SK-N-SH (cell line): Measurements from ENCODE around the gene OPHN1. TPM values are rescaled to one million over a fixed set of nuclear protein-coding genes. Genes with fewer than 3 reads are reported as not detected.

Experiments used
- CTCF ChIA-PET: fragments of 300-600, 350-600 bp; formaldehyde crosslinking; extraction: SDS; loops from one replicate; lab custom pipeline; 2021; lab: Yijun Ruan, JAX
- POLR2A ChIA-PET: fragments of 350-600 bp; sonication (Branson Sonifier 250); formaldehyde crosslinking; extraction: SDS; loops from one replicate; lab custom pipeline; 2020; ENCODE audit warnings: antibody characterized with exemption, inconsistent platforms; lab: Yijun Ruan, JAX
- DNase-seq: peaks from one replicate; pipeline ENCODE4 v3.0.0; 2012
- H2AFZ ChIP-seq: fragments of 200-600 bp; sonication (generic); 2 replicates; pipeline ENCODE4 v1.8.1; 2016; ENCODE audit warnings: antibody characterized with exemption, mild to moderate bottlenecking, low read depth
- H3F3A ChIP-seq: fragments of 200-600 bp; sonication (generic); replicated peaks from 2 replicates; pipeline ENCODE3; 2016; ENCODE audit warnings: antibody characterized with exemption, mild to moderate bottlenecking; ENCODE audit not compliant: insufficient read depth
- H3K27ac ChIP-seq, 2 experiments: fragments of 200-500 bp in 1 of 2; fragments of 200-600 bp in 1 of 2; sonication (Bioruptor generic) in 1 of 2; sonication (generic), shearing (Covaris generic) in 1 of 2; 2 replicates each; pipeline versions ENCODE4 v1.5.1 to v1.6.1; 2014 to 2016; ENCODE audit warnings: low read depth in 2 of 2, inconsistent platforms in 1 of 2, low read length in 1 of 2, mild to moderate bottlenecking in 1 of 2, mixed read lengths in 1 of 2
- H3K27me3 ChIP-seq: fragments of 200-600 bp; sonication (generic), shearing (Covaris generic); 2 replicates; pipeline ENCODE4 v1.6.1; 2016; ENCODE audit warnings: mixed run types; ENCODE audit not compliant: insufficient read depth
- H3K36me3 ChIP-seq, 2 experiments: fragments of 200-500 bp in 1 of 2; fragments of 200-600 bp in 1 of 2; sonication (Bioruptor generic) in 1 of 2; sonication (generic) in 1 of 2; replicated peaks in 1 of 2; 2 replicates each; pipeline versions ENCODE3 to v1.5.1; 2014 to 2016; ENCODE audit warnings: low read length in 1 of 2, mild to moderate bottlenecking in 1 of 2; ENCODE audit not compliant: insufficient read depth in 2 of 2, control insufficient read depth in 1 of 2
- H3K4me1 ChIP-seq, 2 experiments: fragments of 200-500 bp in 1 of 2; fragments of 200-600 bp in 1 of 2; sonication (Bioruptor generic) in 1 of 2; sonication (generic), shearing (Covaris generic) in 1 of 2; 2 replicates each; pipeline versions ENCODE4 v1.5.1 to v1.6.1; 2014 to 2016; ENCODE audit warnings: low read depth in 1 of 2, low read length in 1 of 2, mixed run types in 1 of 2; ENCODE audit not compliant: insufficient read depth in 2 of 2, control insufficient read depth in 1 of 2
- H3K4me2 ChIP-seq: fragments of 200-600 bp; sonication (generic), shearing (Covaris generic); 2 replicates; pipeline ENCODE4 v1.6.1; 2017; ENCODE audit warnings: mixed run types
- H3K4me3 ChIP-seq, 2 experiments: fragments of 200-500 bp in 1 of 2; fragments of 200-600 bp in 1 of 2; sonication (Bioruptor generic) in 1 of 2; sonication (generic), shearing (Covaris generic) in 1 of 2; 2 replicates each; pipeline versions ENCODE4 v1.5.1 to v1.8.1; 2014 to 2016; ENCODE audit warnings: low read depth in 2 of 2, inconsistent platforms in 1 of 2, low read length in 1 of 2, mild to moderate bottlenecking in 1 of 2, mixed read lengths in 1 of 2, moderate library complexity in 1 of 2
- H3K79me2 ChIP-seq: fragments of 200-600 bp; sonication (generic); 2 replicates; pipeline ENCODE4 v1.8.1; 2017; ENCODE audit warnings: mild to moderate bottlenecking; ENCODE audit not compliant: insufficient read depth
- H3K9ac ChIP-seq: fragments of 200-600 bp; sonication (generic); 2 replicates; pipeline ENCODE4 v1.6.1; 2017; ENCODE audit warnings: mixed run types
- H3K9me2 ChIP-seq: fragments of 200-600 bp; sonication (generic); 2 replicates; pipeline ENCODE4 v1.6.1; 2017; ENCODE audit warnings: mixed run types
- H3K9me3 ChIP-seq: fragments of 200-600 bp; sonication (generic); 2 replicates; pipeline ENCODE4 v1.6.1; 2017; ENCODE audit warnings: mixed run types, mild to moderate bottlenecking, moderate library complexity
- H4K20me1 ChIP-seq: fragments of 200-600 bp; sonication (generic); 2 replicates; pipeline ENCODE4 v1.6.1; 2017; ENCODE audit warnings: mild to moderate bottlenecking, mixed run types; ENCODE audit not compliant: insufficient read depth
- CHD2 ChIP-seq: fragments of 150-350 bp; IDR thresholded peaks from 2 replicates; pipeline ENCODE4 v1.6.1; 2018; ENCODE audit warnings: low read length; ENCODE audit not compliant: partially characterized antibody
- EP300 ChIP-seq, 2 experiments: IDR thresholded peaks; 2 replicates each; pipeline versions ENCODE4 v1.4.0 to v1.6.1; 2012; ENCODE audit warnings: borderline replicate concordance in 1 of 2, low read depth in 1 of 2, low read length in 1 of 2
- FOSL2 ChIP-seq: IDR thresholded peaks from 2 replicates; pipeline ENCODE4 v1.4.0; 2012; ENCODE audit warnings: low read depth, mild to moderate bottlenecking, moderate library complexity, borderline replicate concordance
- FOXJ3 ChIP-seq: sonication (generic); formaldehyde crosslinking; IDR thresholded peaks from 2 replicates; pipeline ENCODE4 v1.5.1; 2020; ENCODE audit warnings: mild to moderate bottlenecking, missing genetic modification reagents
- FOXM1 ChIP-seq: IDR thresholded peaks from 2 replicates; pipeline ENCODE4 v1.4.0; 2012; ENCODE audit warnings: low read depth, mild to moderate bottlenecking
- GABPA ChIP-seq: IDR thresholded peaks from 2 replicates; pipeline ENCODE4 v1.4.0; 2012; ENCODE audit warnings: low read depth, mild to moderate bottlenecking
- IRF3 ChIP-seq: fragments of 150-350 bp; IDR thresholded peaks from 2 replicates; pipeline ENCODE4 v1.6.1; 2016; ENCODE audit warnings: mild to moderate bottlenecking, low read depth, low read length
- JUND ChIP-seq: IDR thresholded peaks from 2 replicates; pipeline ENCODE4 v1.4.0; 2012
- MEF2A ChIP-seq: IDR thresholded peaks from 2 replicates; pipeline ENCODE4 v1.4.0; 2012; ENCODE audit warnings: low read depth, borderline replicate concordance
- NFIC ChIP-seq: IDR thresholded peaks from 2 replicates; pipeline ENCODE4 v1.4.0; 2012; ENCODE audit warnings: borderline replicate concordance
- NRF1 ChIP-seq: IDR thresholded peaks from 2 replicates; pipeline ENCODE4 v1.6.1; 2012; ENCODE audit warnings: low read depth, mild to moderate bottlenecking, low read length
- PBX3 ChIP-seq: IDR thresholded peaks from 2 replicates; pipeline ENCODE4; 2012
- POLR2AphosphoS5 ChIP-seq: IDR thresholded peaks from 2 replicates; pipeline ENCODE4 v1.6.1; 2012; ENCODE audit warnings: low read depth, low read length
- RCOR1 ChIP-seq: fragments of 150-350 bp; IDR thresholded peaks from 2 replicates; pipeline ENCODE4 v1.6.1; 2017; ENCODE audit warnings: antibody characterized with exemption, low read length
- RFX5 ChIP-seq: IDR thresholded peaks from 2 replicates; pipeline ENCODE4 v1.6.1; 2012; ENCODE audit warnings: mild to moderate bottlenecking, improper control_type of control experiment, low read length
- TAF1 ChIP-seq: IDR thresholded peaks from 2 replicates; pipeline ENCODE4 v1.6.1; 2012; ENCODE audit warnings: low read depth, mild to moderate bottlenecking, low read length, moderate library complexity, borderline replicate concordance
- TEAD4 ChIP-seq: IDR thresholded peaks from 2 replicates; pipeline ENCODE4 v1.4.0; 2012; ENCODE audit warnings: mild to moderate bottlenecking, borderline replicate concordance; ENCODE audit not compliant: insufficient read depth
- WGBS: methylation state at CpG from one replicate; pipeline ENCODE4 v1.1.6; 2017; ENCODE audit warnings: low lambda C conversion rate; 5-methylcytosine and 5-hydroxymethylcytosine counted together
- polyA plus RNA-seq, 3 experiments: library from polyadenylated mRNA; depleted of rRNA; stranded (reverse); fragments of >200 nt; gene quantifications; 2 replicates each; pipeline ENCODE4 v1.2.3, GENCODE V29; 2012
- TF ChIP-seq, protein P1 (sequence below): IDR thresholded peaks from 2 replicates; pipeline ENCODE4 v1.4.0; 2012; ENCODE audit warnings: low read depth
- TF ChIP-seq, protein P2 (sequence below): fragments of 150-350 bp; IDR thresholded peaks from 2 replicates; pipeline ENCODE4 v1.6.1; 2017; ENCODE audit warnings: antibody characterized with exemption, low read length, low read depth, borderline replicate concordance

OPHN1 gene
- polyA plus RNA-seq, 1 of the 3 experiments (the other 2 are of a cell fraction), result 1.7 TPM

DNA sequence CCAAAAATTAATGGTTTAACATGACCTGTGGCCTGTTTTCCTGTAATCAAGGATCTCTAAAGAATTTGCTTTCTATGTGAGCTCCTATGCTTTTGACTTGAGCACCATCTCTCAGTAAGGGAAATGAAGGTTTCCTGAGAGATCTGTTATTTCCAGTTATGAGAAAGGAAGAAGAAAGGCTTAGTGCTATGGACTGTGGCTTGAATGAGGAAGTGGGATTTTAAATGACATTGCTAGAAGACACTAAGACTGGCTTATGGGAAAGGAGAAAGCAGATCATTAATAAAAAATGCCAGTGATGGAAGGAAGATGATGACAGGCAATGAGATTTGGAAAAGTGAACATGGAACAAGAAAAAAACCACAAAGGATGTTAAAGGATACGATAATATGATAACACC is 285.4 kb downstream of the OPHN1 start:
- Histone ChIP-seq H2AFZ (no peak overlapping the region), H3K27me3 (no peaks in the 10 kb centered on the region; the same call in 1 of the 2 replicates), H3K4me2 (no peak overlapping the region), H4K20me1 (no peaks in the 10 kb centered on the region), H3K79me2 (no peaks in the 10 kb centered on the region), H3K9ac (no peak overlapping the region), H3K9me3 (no peaks in the 10 kb centered on the region), H3F3A (peaks cover 4% of the 10 kb centered on the region), H3K36me3 (no peaks in the 10 kb centered on the region), H3K4me3 (no peak overlapping the region), H3K4me1 (no peaks in the 10 kb centered on the region), H3K9me2 (no peaks in the 10 kb centered on the region), H3K27ac (no peak overlapping the region)
- 16% methylated on average over 1 of the region's 1 CpG for WGBS
- TF ChIP-seq POLR2AphosphoS5 (no peak), MEF2A (no peak), IRF3 (no peak), RFX5 (no peak), JUND (no peak), NFIC (no peak), TAF1 (no peak), TEAD4 (no peak), FOXJ3 (CRISPR knock-in tag) (no peak), EP300 (IDR thresholded peaks at IDR 0.05; ENCODE audit: borderline replicate concordance in 1 of 2, low read depth in 1 of 2, low read length in 1 of 2) (no peak), FOSL2 (no peak), GABPA (no peak), NRF1 (no peak), FOXM1 (no peak), PBX3 (no peak), CHD2 (no peak), RCOR1 (no peak)
- TF ChIP-seq, protein P1, sequence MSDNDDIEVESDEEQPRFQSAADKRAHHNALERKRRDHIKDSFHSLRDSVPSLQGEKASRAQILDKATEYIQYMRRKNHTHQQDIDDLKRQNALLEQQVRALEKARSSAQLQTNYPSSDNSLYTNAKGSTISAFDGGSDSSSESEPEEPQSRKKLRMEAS, result no peak
- TF ChIP-seq, protein P2, sequence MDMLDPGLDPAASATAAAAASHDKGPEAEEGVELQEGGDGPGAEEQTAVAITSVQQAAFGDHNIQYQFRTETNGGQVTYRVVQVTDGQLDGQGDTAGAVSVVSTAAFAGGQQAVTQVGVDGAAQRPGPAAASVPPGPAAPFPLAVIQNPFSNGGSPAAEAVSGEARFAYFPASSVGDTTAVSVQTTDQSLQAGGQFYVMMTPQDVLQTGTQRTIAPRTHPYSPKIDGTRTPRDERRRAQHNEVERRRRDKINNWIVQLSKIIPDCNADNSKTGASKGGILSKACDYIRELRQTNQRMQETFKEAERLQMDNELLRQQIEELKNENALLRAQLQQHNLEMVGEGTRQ, result no peak
- CTCF ChIA-PET, result interaction anchor here (0.8 kb wide), 1 partner anchor 129 kb away, joined by 3 read pairs; no protein-coding TSS in a partner anchor
- DNase-seq, result no peak
- POLR2A ChIA-PET, result no interaction called here
